Calu3 (cell line): ENCODE results near the gene NKX6-1. TPM values are rescaled to one million over a fixed set of nuclear protein-coding genes. Genes with fewer than 3 reads are reported as not detected.

Experiments used
- BruUV-seq: library from RNA; stranded (reverse); fragments of 400-500 nt; replicated peaks from 2 replicates; lab custom pipeline; 2021; lab: Mats Ljungman, UMichigan
- CTCF ChIA-PET: fragments of 300-600 bp; sonication (Branson Sonifier 250); formaldehyde crosslinking; loops from one replicate; lab custom pipeline; 2022; ENCODE audit warnings: antibody characterized with exemption; lab: Charles Lee
- DNase-seq: peaks from one replicate; pipeline ENCODE4 v3.0.0; 2022
- H3K27ac Mint-ChIP-seq: one replicate; pipeline ENCODE4 v1.8.0; 2022; ENCODE audit warnings: mixed read lengths; ENCODE audit not compliant: unreplicated experiment
- H3K27me3 Mint-ChIP-seq: one replicate; pipeline ENCODE4 v1.8.0; 2022; ENCODE audit warnings: mixed read lengths; ENCODE audit not compliant: unreplicated experiment
- H3K36me3 Mint-ChIP-seq: one replicate; pipeline ENCODE4 v1.8.0; 2022; ENCODE audit warnings: mild to moderate bottlenecking, moderate library complexity, mixed read lengths; ENCODE audit not compliant: insufficient read depth, unreplicated experiment
- H3K4me1 Mint-ChIP-seq: one replicate; pipeline ENCODE4 v1.8.0; 2022; ENCODE audit warnings: mild to moderate bottlenecking, low read depth, mixed read lengths; ENCODE audit not compliant: unreplicated experiment
- H3K4me3 Mint-ChIP-seq: one replicate; pipeline ENCODE4 v1.8.0; 2022; ENCODE audit warnings: mild to moderate bottlenecking, low read depth, moderate library complexity, mixed read lengths; ENCODE audit not compliant: unreplicated experiment
- H3K9me3 Mint-ChIP-seq: one replicate; pipeline ENCODE4 v1.8.0; 2022; ENCODE audit warnings: low read depth, mixed read lengths; ENCODE audit not compliant: unreplicated experiment
- CTCF ChIP-seq: fragments of 200-600 bp; IDR thresholded peaks from one replicate; pipeline ENCODE4 v1.8.0; 2022; ENCODE audit warnings: antibody characterized with exemption; ENCODE audit not compliant: unreplicated experiment
- intact Hi-C: fragments of 100-400 bp; cut with micrococcal nuclease; formaldehyde crosslinking; loops from one replicate; pipeline ENCODE4 v1.10.0; 2022; ENCODE audit not compliant: unreplicated experiment
- total RNA-seq: library from RNA; stranded (reverse); gene quantifications from 2 replicates; pipeline ENCODE4 v1.2.3, GENCODE V29; 2022

Gene NKX6-1
- total RNA-seq, 1 experiment from 2014 or later: 1.8 TPM

DNA sequence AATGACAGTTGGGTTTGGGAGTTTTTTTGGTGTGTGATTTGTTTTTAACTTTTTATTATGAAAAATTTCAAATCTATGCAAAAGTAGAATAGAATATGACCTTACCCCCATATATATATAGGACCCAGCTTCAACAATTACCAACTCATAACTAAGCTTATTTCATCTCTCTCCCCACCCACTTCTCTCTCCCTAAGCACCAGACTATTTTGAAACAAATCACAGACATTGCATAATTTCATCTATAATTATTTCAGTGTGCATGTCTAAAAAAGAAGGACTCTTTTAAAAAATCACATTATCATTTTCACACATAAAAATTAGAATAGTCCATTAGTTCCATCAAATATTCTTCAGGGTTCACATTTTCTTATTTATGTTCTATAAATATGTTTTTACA is 28.3 kb upstream of the NKX6-1 start:
- TF ChIP-seq CTCF: no peak
- intact Hi-C loops: no loop called here
- H3K4me1 Mint-ChIP-seq: no peaks in the 10 kb centered on the region
- H3K27ac Mint-ChIP-seq: no peak overlapping the region
- BruUV-seq: no TSS peak
- no peak overlapping the region for H3K4me3 Mint-ChIP-seq
- CTCF ChIA-PET: interaction anchor here (0.7 kb wide), 1 partner anchor 67 kb away, joined by 4 read pairs; no protein-coding TSS in a partner anchor
- H3K36me3 Mint-ChIP-seq: no peaks in the 10 kb centered on the region
- DNase-seq: no peak
- no peaks in the 10 kb centered on the region for H3K9me3 Mint-ChIP-seq
- H3K27me3 Mint-ChIP-seq: no peaks in the 10 kb centered on the region

DNA sequence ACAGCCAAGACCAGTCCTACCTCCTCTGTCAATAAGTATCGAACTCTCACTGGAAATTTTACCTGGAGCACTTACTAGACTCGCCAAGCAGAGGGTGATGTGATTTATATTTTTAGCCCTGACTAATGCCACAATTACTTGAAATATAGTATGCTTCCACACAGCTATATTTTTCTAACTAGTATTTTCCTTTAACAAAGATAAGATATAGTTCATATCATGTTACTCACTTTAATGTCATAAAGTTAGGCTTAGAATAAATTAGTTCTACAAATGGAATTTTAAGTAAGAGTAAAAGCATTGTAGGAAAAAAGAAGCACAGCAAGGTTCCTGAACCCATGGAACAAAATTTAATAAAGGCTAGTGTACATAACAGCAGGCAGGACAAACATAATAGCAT is 16.0 kb upstream of the NKX6-1 start:
- Mint-ChIP-seq H3K36me3 (no peaks in the 10 kb centered on the region), H3K27me3 (peaks cover 22% of the 10 kb centered on the region), H3K9me3 (peaks cover 4% of the 10 kb centered on the region), H3K4me1 (peaks cover 19% of the 10 kb centered on the region), H3K4me3 (no peak overlapping the region), H3K27ac (no peak overlapping the region)
- no peak for DNase-seq
- no TSS peak for BruUV-seq
- intact Hi-C loops: no loop called here
- TF ChIP-seq CTCF: no peak
- CTCF ChIA-PET: interaction anchor here (1.5 kb wide), 1 partner anchor 14 kb away, joined by 3 read pairs; no protein-coding TSS in a partner anchor

DNA sequence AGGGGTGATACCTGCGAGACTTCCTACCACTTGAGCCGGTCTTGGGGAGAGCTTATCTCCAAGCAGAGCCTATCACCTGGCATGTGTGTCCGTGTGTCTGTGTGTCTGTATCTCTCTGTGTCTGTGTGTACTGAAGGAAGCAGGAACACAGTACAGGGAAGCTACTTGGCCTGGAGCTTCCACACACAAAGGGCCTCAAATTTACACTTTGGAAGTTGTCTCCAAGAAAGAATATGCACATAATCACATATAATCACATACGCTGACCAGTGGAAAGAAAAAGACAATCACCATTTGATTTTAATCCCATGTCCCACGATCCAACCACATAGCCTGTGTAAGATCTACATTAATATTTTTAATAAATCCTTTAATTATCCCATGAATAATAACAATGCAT is 13.2 kb upstream of the NKX6-1 start:
- CTCF ChIA-PET: interaction anchor here (0.6 to 1.7 kb wide), 2 partner anchors 13 to 17 kb away, joined by 5 to 6 read pairs; partner anchors contain the start of gene NKX6-1
- intact Hi-C loops: no loop called here
- Mint-ChIP-seq H3K36me3 (no peaks in the 10 kb centered on the region), H3K9me3 (no peaks in the 10 kb centered on the region), H3K27ac (no peak overlapping the region), H3K27me3 (peaks cover 4% of the 10 kb centered on the region), H3K4me3 (no peak overlapping the region), H3K4me1 (peaks cover 27% of the 10 kb centered on the region)
- BruUV-seq: no TSS peak
- DNase-seq: no peak
- no peak for TF ChIP-seq CTCF

DNA sequence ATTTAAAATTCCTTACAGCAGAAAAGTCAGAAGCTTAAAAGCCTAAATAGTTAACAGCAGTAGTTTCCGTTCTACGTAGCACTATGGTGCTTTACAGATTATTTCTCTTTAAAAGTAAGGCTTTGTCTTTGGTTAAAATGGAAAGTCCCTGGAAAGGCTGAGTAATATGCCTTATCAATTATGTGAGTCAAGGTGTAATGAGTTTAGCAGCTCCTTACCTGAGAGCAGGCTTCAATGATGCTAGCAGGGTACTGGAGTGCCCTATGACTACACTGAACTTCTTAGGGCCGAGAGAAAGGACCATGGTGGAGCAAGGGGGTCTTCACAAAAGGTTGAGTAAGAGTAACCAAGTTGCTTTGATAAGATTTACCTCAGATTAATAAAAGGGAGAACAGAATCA is 12.6 kb upstream of the NKX6-1 start:
- Mint-ChIP-seq H3K27ac (no peak overlapping the region), H3K4me1 (peaks cover 27% of the 10 kb centered on the region), H3K36me3 (no peaks in the 10 kb centered on the region), H3K4me3 (no peak overlapping the region), H3K9me3 (no peaks in the 10 kb centered on the region), H3K27me3 (no peaks in the 10 kb centered on the region)
- no peak for DNase-seq
- CTCF ChIA-PET: interaction anchor here (1.7 kb wide), 1 partner anchor 12 kb away, joined by 6 read pairs; the partner anchor contains the start of gene NKX6-1
- TF ChIP-seq CTCF: no peak
- intact Hi-C loops: no loop called here
- no TSS peak for BruUV-seq
